HG03066 (cell line): ENCODE results near the gene JPT1.
A peak's percentile ranks its signal among the peaks of the same experiment; 100 is the strongest.

ENCODE experiments used
- ATAC-seq: cut with Tn5 transposase; IDR thresholded peaks from one replicate; pipeline ENCODE4 v1.9.1; 2021; ENCODE audit warnings: low read depth; ENCODE audit not compliant: unreplicated experiment

Gene JPT1

GRCh38 chr17:75087558-75088453 lies 66.5 kb downstream of the JPT1 start, which contains the start of gene SLC16A5:
Gene SLC16A5 (plus strand): TSS chr17:75087954. CDS start chr17:75093637, 5,683 bp downstream.
- peak; percentile 60 for ATAC-seq

- ATAC-seq, result no peak
Observed at GRCh38 chr17:75087182-75087557, 67.1 kb downstream of the JPT1 start.

- no peak for ATAC-seq
Observed at GRCh38 chr17:75086496-75087181, 67.7 kb downstream of the JPT1 start.
